HG03571 (cell line): ENCODE data around the gene GNA14.
"Not testable (repeated sequence)": the region's sequence is repeated elsewhere in the genome, so short reads cannot be mapped to it uniquely, and the experiment has no call there.

Experiments
- ATAC-seq: cut with Tn5 transposase; IDR thresholded peaks from one replicate; pipeline ENCODE4 v1.9.1; 2021; ENCODE audit not compliant: unreplicated experiment

GNA14 gene

GRCh38 chr9:77422969-77423368 lies 225.2 kb downstream of the GNA14 start:
- no peak for ATAC-seq

- ATAC-seq: no peak
These were observed 226.4 kb downstream of the GNA14 start for GRCh38 chr9:77421506-77422265.

- ATAC-seq: no peak
These were observed 227.5 kb downstream of the GNA14 start for GRCh38 chr9:77420641-77421040.

- ATAC-seq: no peak
These were observed 229.9 kb downstream of the GNA14 start for GRCh38 chr9:77418226-77418625.

- no peak for ATAC-seq
These were observed 230.6 kb downstream of the GNA14 start for GRCh38 chr9:77417566-77417965.

GRCh38 chr9:77408521-77408920 lies 239.6 kb downstream of the GNA14 start:
- not testable (repeated sequence) for ATAC-seq

GRCh38 chr9:77403239-77403638 lies 244.9 kb downstream of the GNA14 start:
- no peak for ATAC-seq

GRCh38 chr9:77402286-77402685 lies 245.8 kb downstream of the GNA14 start:
- ATAC-seq: no peak

- no peak for ATAC-seq
These were observed 248.2 kb downstream of the GNA14 start for GRCh38 chr9:77399964-77400363.

GRCh38 chr9:77398581-77398980 lies 249.5 kb downstream of the GNA14 start:
- not testable (repeated sequence) for ATAC-seq

- no peak for ATAC-seq
These were observed 255.8 kb downstream of the GNA14 start for GRCh38 chr9:77392328-77392727.

GRCh38 chr9:77391834-77392233 lies 256.3 kb downstream of the GNA14 start:
- ATAC-seq: no peak

- ATAC-seq: no peak
These were observed 261.9 kb downstream of the GNA14 start for GRCh38 chr9:77386187-77386586.

- ATAC-seq: no peak
These were observed 263.7 kb downstream of the GNA14 start for GRCh38 chr9:77384406-77384805.

- ATAC-seq: no peak
These were observed 272.1 kb downstream of the GNA14 start for GRCh38 chr9:77375956-77376532.

GRCh38 chr9:77374266-77374665 lies 273.9 kb downstream of the GNA14 start:
- no peak for ATAC-seq
